ENCODE data around the gene CH25H. TPM values are rescaled to one million over a fixed set of nuclear protein-coding genes. Genes with fewer than 3 reads are reported as not detected.

Gene CH25H
- total RNA-seq, 4 donors from 2014 or later: 1.1 to 2.1 TPM; not detected in 2

DNA sequence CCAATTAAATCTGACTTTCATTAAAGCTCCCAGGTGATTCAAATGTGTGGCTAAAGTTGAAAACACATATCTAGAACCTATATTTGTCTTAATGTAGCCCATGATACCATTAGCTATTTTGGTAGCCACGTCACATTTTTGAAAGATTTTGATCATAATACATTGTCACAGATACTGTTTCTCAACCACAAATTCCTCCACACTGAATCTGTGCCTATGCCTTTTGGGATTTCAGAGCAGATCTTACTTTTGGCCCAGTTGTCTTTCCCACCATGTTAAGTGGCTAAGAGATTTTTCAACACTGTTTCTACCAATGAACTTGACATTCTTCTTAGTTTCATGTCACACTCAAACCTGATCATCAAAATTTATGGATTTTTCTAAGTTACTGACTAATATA, 47.4 kb downstream of the CH25H start:
- no peak for DNase-seq
- Histone ChIP-seq H3K9me3 (no peaks in the 10 kb centered on the region), H3K36me3 (no peaks in the 10 kb centered on the region), H3K4me3 (no peak overlapping the region), H3K4me1 (peaks cover 0 to 3% (median 0%) of the 10 kb centered on the region in 4 donors), H3K27ac (no peak overlapping the region), H3K27me3 (no peaks in the 10 kb centered on the region)
- TF ChIP-seq POLR2A (IDR thresholded peaks at IDR 0.05) (no peak), POLR2AphosphoS5 (IDR thresholded peaks at IDR 0.05) (no peak), CTCF (IDR thresholded peaks at IDR 0.05) (no peak), EP300 (IDR thresholded peaks at IDR 0.05; ENCODE audit: low read depth) (no peak)
- in situ Hi-C loops (cut with MboI; ENCODE audit: low pct_ligation_motif_present in 1 of 4, low pct_unique_long_range_greater_than_20kb in 1 of 4, low sequenced_read_pairs in 3 of 4): no loop called here
- intact Hi-C loops (cut with DNase I; ENCODE audit: low total_unique reads): no loop called here
- 91 to 92% methylated on average over 1 of the region's 1 CpG for whole genome bisulfite sequencing, 2 donors (ENCODE audit: low coverage in 1 of 2)

GRCh38 chr10:89159316-89159715, 47.8 kb downstream of the CH25H start:
- DNase-seq: no peak
- H3K4me3 ChIP-seq: no peak overlapping the region
- no peak overlapping the region for H3K27ac ChIP-seq
- H3K27me3 ChIP-seq: no peaks in the 10 kb centered on the region
- no peaks in the 10 kb centered on the region for H3K36me3 ChIP-seq
- no peaks in the 10 kb centered on the region for H3K9me3 ChIP-seq
- peaks cover 0 to 3% (median 0%) of the 10 kb centered on the region in 4 donors for H3K4me1 ChIP-seq
- TF ChIP-seq EP300 (IDR thresholded peaks at IDR 0.05; ENCODE audit: low read depth) (no peak), CTCF (IDR thresholded peaks at IDR 0.05) (no peak), POLR2AphosphoS5 (IDR thresholded peaks at IDR 0.05) (no peak), POLR2A (IDR thresholded peaks at IDR 0.05) (no peak)
- intact Hi-C loops (cut with DNase I; ENCODE audit: low total_unique reads) (no loop called here), in situ Hi-C loops (cut with MboI; ENCODE audit: low pct_ligation_motif_present in 1 of 4, low pct_unique_long_range_greater_than_20kb in 1 of 4, low sequenced_read_pairs in 3 of 4) (no loop called here)

DNA sequence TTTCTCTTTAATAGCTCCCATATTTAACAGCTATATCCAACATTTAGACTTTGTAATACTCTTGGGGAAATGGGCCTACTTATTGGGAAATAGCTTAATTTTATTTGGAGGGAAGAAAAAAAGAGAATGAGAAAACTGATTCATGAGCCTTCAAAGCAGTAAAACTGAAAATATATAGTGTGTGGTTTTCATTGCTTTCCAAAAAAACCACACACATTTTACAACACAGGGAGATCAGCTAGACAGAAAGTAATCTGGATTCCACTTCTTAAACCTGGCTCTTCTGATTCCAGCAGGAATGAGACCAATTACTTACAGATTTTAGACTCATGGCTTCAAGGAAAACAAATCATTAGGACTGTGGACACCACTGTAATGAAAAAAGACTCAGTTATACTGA, 48.7 kb downstream of the CH25H start:
- no peak for DNase-seq
- no peaks in the 10 kb centered on the region for H3K9me3 ChIP-seq
- no peak overlapping the region for H3K4me3 ChIP-seq
- no peaks in the 10 kb centered on the region for H3K36me3 ChIP-seq
- TF ChIP-seq EP300 (IDR thresholded peaks at IDR 0.05; ENCODE audit: low read depth): no peak
- peaks cover 0 to 3% (median 0%) of the 10 kb centered on the region in 4 donors for H3K4me1 ChIP-seq
- H3K27ac ChIP-seq: no peak overlapping the region
- in situ Hi-C loops (cut with MboI; ENCODE audit: low pct_ligation_motif_present in 1 of 4, low pct_unique_long_range_greater_than_20kb in 1 of 4, low sequenced_read_pairs in 3 of 4) (no loop called here), intact Hi-C loops (cut with DNase I; ENCODE audit: low total_unique reads) (no loop called here)
- H3K27me3 ChIP-seq: no peaks in the 10 kb centered on the region

- DNase-seq: no peak
- in situ Hi-C loops (cut with MboI; ENCODE audit: low pct_ligation_motif_present in 1 of 4, low pct_unique_long_range_greater_than_20kb in 1 of 4, low sequenced_read_pairs in 3 of 4) (no loop called here), intact Hi-C loops (cut with DNase I; ENCODE audit: low total_unique reads) (no loop called here)
These were observed 50.8 kb downstream of the CH25H start for GRCh38 chr10:89156161-89156835.

More at GRCh38 chr10:89156161-89156835, 50.8 kb downstream of the CH25H start:
- WGBS, 2 donors (ENCODE audit: low coverage in 1 of 2): 61 to 73% methylated on average over 4 to 5 of the region's 5 CpGs
- no peaks in the 10 kb centered on the region for H3K4me1 ChIP-seq
- H3K4me3 ChIP-seq: no peak overlapping the region
- TF ChIP-seq CTCF (IDR thresholded peaks at IDR 0.05) (no peak), POLR2A (IDR thresholded peaks at IDR 0.05) (no peak), EP300 (IDR thresholded peaks at IDR 0.05; ENCODE audit: low read depth) (no peak), POLR2AphosphoS5 (IDR thresholded peaks at IDR 0.05) (no peak)
- no peaks in the 10 kb centered on the region for H3K27me3 ChIP-seq
- H3K9me3 ChIP-seq: no peaks in the 10 kb centered on the region
- H3K36me3 ChIP-seq: no peaks in the 10 kb centered on the region
- no peak overlapping the region for H3K27ac ChIP-seq

Other genes with a start within 250 kb of the CH25H start
- 10 to 100 TPM in 3 of 4 donors, 1 to 10 TPM in 1; 9.0 to 58.5 (median 53.6) TPM for gene FAS, start 216.5 kb downstream of the CH25H start, total RNA-seq
- gene LIPA, start 44.5 kb upstream of the CH25H start, total RNA-seq: 10 to 100 TPM in 3 of 4 donors, 1 to 10 TPM in 1; 3.6 to 23.8 (median 12.1) TPM
- gene IFIT2, start 94.7 kb upstream of the CH25H start, total RNA-seq: 1 to 10 TPM in 2 of 4 donors, under 1 TPM in 2; 0.20 to 7.0 (median 2.3) TPM
- gene IFIT3, start 120.7 kb upstream of the CH25H start, total RNA-seq: 1 to 10 TPM in 2 of 4 donors, under 1 TPM in 1, not detected in 1; 0.20 to 7.8 (median 5.1) TPM
- gene IFIT1B, start 170.7 kb upstream of the CH25H start, total RNA-seq: not detected
- gene IFIT1, start 185.3 kb upstream of the CH25H start, total RNA-seq: 10 to 100 TPM in 2 of 4 donors, 1 to 10 TPM in 2; 1.1 to 18.5 (median 9.4) TPM
- 10 to 100 TPM in 3 of 4 donors, 1 to 10 TPM in 1; 1.5 to 12.5 (median 11.2) TPM for gene IFIT5, start 207.3 kb upstream of the CH25H start, total RNA-seq